Omental fat pad (tissue), 4 donors: ENCODE data around the gene TLR4. TPM values are rescaled to one million over a fixed set of nuclear protein-coding genes. Genes with fewer than 3 reads are reported as not detected.

Experiments
- ATAC-seq: fragments of 150-250 bp; one replicate; pipeline ENCODE4 v1.9.1; 2016; ENCODE audit warnings: mild to moderate bottlenecking, moderate library complexity; ENCODE audit not compliant: low FRiP score
- DNase-seq: peaks from one replicate; pipeline ENCODE4 v3.0.0-alpha.2; 2019; ENCODE audit warnings: low spot score
- total RNA-seq, 4 donors: library from RNA; depleted of rRNA; stranded (reverse); fragments of >200 nt; gene quantifications; one replicate each; pipeline ENCODE4 v1.1.0, GENCODE V29; 2016
- TF ChIP-seq, protein P1 (sequence below), 3 donors: fragments of 450-650 bp; IDR thresholded peaks; one replicate each; pipeline ENCODE4 v1.5.1; 2016 to 2017; ENCODE audit warnings: antibody characterized with exemption in 3 of 3, mild to moderate bottlenecking in 3 of 3, moderate library complexity in 2 of 3

Gene TLR4
- total RNA-seq, 4 donors from 2014 or later: 89.1 to 129 (median 107) TPM

GRCh38 chr9:117672369-117672768, 31.8 kb upstream of the TLR4 start:
- TF ChIP-seq, protein P1, sequence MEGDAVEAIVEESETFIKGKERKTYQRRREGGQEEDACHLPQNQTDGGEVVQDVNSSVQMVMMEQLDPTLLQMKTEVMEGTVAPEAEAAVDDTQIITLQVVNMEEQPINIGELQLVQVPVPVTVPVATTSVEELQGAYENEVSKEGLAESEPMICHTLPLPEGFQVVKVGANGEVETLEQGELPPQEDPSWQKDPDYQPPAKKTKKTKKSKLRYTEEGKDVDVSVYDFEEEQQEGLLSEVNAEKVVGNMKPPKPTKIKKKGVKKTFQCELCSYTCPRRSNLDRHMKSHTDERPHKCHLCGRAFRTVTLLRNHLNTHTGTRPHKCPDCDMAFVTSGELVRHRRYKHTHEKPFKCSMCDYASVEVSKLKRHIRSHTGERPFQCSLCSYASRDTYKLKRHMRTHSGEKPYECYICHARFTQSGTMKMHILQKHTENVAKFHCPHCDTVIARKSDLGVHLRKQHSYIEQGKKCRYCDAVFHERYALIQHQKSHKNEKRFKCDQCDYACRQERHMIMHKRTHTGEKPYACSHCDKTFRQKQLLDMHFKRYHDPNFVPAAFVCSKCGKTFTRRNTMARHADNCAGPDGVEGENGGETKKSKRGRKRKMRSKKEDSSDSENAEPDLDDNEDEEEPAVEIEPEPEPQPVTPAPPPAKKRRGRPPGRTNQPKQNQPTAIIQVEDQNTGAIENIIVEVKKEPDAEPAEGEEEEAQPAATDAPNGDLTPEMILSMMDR (IDR thresholded peaks at IDR 0.05): no peak
- ATAC-seq: no peak
- no peak for DNase-seq

DNA sequence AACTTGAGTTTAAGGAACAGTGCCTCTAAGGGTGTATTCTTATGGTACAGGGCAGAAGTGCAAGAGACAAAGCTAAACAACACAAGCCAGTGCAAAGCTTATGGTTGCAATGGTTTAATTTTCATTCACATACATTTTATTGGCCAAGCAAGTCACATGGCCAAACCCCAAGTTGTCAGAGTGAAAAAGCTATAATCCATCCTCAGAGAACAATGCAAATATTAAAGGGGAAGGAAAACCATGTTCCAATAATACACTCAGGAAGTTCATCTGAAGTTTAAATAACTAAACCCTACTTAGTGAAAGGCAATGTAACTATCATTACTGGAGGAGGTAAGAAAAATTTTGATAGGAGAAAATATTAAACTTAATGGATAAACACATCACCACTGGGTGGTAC, 26.6 kb upstream of the TLR4 start:
- DNase-seq (no peak), ATAC-seq (no peak)
- TF ChIP-seq, protein P1 (IDR thresholded peaks at IDR 0.05): no peak

DNA sequence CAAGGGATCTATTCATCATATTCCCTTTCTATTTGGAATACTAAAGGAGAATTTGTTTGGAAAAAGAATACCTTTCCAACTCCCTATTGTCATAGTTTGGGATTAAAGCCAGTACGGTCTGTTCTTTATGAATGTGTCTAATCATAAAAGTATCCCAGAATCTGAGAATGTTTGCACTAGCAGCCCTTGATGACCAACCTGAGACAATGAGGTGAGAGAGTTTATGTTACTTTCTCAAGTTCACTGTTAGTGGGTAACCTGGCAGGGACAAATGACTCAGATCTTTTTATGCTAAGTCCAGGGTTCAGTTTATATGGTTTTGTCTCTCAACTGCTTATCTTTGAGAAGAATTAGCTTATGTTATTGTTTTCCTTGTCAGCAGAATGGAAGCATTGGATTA, 25.3 kb upstream of the TLR4 start:
- no peak for ATAC-seq
- DNase-seq: no peak
- TF ChIP-seq, protein P1 (IDR thresholded peaks at IDR 0.05): no peak

- TF ChIP-seq, protein P1 (IDR thresholded peaks at IDR 0.05): no peak
- no peak for ATAC-seq
- no peak for DNase-seq
Observed at GRCh38 chr9:117679416-117679815, 24.8 kb upstream of the TLR4 start.

- DNase-seq (no peak), ATAC-seq (no peak)
- TF ChIP-seq, protein P1 (IDR thresholded peaks at IDR 0.05): no peak
Observed at GRCh38 chr9:117681888-117682287, 22.3 kb upstream of the TLR4 start.

- DNase-seq (no peak), ATAC-seq (no peak)
- TF ChIP-seq, protein P1 (IDR thresholded peaks at IDR 0.05): no peak
Observed at GRCh38 chr9:117682955-117683710, 21.1 kb upstream of the TLR4 start.

GRCh38 chr9:117687532-117687931, 16.7 kb upstream of the TLR4 start:
- TF ChIP-seq, protein P1 (IDR thresholded peaks at IDR 0.05): no peak
- DNase-seq (no peak), ATAC-seq (no peak)
